IMR-90 (cell line): ENCODE data around the gene HDAC9. TPM values are rescaled to one million over a fixed set of nuclear protein-coding genes. Genes with fewer than 3 reads are reported as not detected.

Experiments used
- ATAC-seq: fragments of 200-7000 bp; cut with Tn5 transposase; 2 replicates; pipeline ENCODE4 v1.9.1; 2020; ENCODE audit warnings: low read depth, mild to moderate bottlenecking, moderate library complexity
- BruUV-seq: library from RNA; stranded (reverse); fragments of 400-500 nt; replicated peaks from 2 replicates; lab custom pipeline; 2021; lab: Mats Ljungman, UMichigan
- CTCF ChIA-PET: fragments of 300-600 bp; formaldehyde crosslinking; extraction: SDS; loops from one replicate; lab custom pipeline; 2021; ENCODE audit warnings: antibody characterized with exemption; lab: Yijun Ruan, JAX
- POLR2A ChIA-PET: fragments of 300-600 bp; sonication (Branson Sonifier 250); formaldehyde crosslinking; loops from one replicate; lab custom pipeline; 2022; ENCODE audit warnings: antibody characterized with exemption; ENCODE audit not compliant: unreplicated experiment; lab: Charles Lee
- DNase-seq: peaks from one replicate; pipeline ENCODE4 v3.0.0; 2013
- H2AFZ ChIP-seq: replicated peaks from 2 replicates; pipeline ENCODE3; 2013; ENCODE audit warnings: low read length, mild to moderate bottlenecking; ENCODE audit not compliant: poor library complexity
- H2AK5ac ChIP-seq: 2 replicates; pipeline ENCODE4 v1.6.1; 2013; ENCODE audit warnings: low read depth, low read length, inconsistent platforms
- H2AK9ac ChIP-seq: replicated peaks from 2 replicates; pipeline ENCODE3; 2013; ENCODE audit warnings: mild to moderate bottlenecking, low read depth, low read length, moderate library complexity; ENCODE audit not compliant: poor library complexity
- H2BK120ac ChIP-seq: 2 replicates; pipeline ENCODE4 v1.6.1; 2013; ENCODE audit warnings: low read depth, low read length, inconsistent platforms
- H2BK15ac ChIP-seq: 3 replicates; pipeline ENCODE4 v1.6.1; 2013; ENCODE audit warnings: low read depth, low read length, inconsistent platforms
- H2BK20ac ChIP-seq: 2 replicates; pipeline ENCODE4 v1.6.1; 2013; ENCODE audit warnings: low read depth, mild to moderate bottlenecking, inconsistent platforms, low read length, moderate library complexity
- H2BK5ac ChIP-seq: 2 replicates; pipeline ENCODE4 v1.6.1; 2013; ENCODE audit warnings: mild to moderate bottlenecking, low read depth, low read length, inconsistent platforms; ENCODE audit not compliant: poor library complexity, severe bottlenecking
- H3K14ac ChIP-seq: replicated peaks from 2 replicates; pipeline ENCODE4 v1.6.1; 2013; ENCODE audit warnings: low read depth, low read length, inconsistent platforms
- H3K18ac ChIP-seq: 2 replicates; pipeline ENCODE4 v1.6.1; 2013; ENCODE audit warnings: low read depth, low read length, control low read depth
- H3K23ac ChIP-seq: 2 replicates; pipeline ENCODE4 v1.6.1; 2013; ENCODE audit warnings: low read depth, low read length, inconsistent platforms
- H3K27ac ChIP-seq: 2 replicates; pipeline ENCODE4 v1.5.1; 2013; ENCODE audit warnings: mild to moderate bottlenecking, control low read depth, low read length; ENCODE audit not compliant: insufficient read depth
- H3K27me3 ChIP-seq: 2 replicates; pipeline ENCODE4 v1.6.1; 2013; ENCODE audit warnings: low read length; ENCODE audit not compliant: control insufficient read depth, insufficient read depth
- H3K36me3 ChIP-seq: 2 replicates; pipeline ENCODE4 v1.6.1; 2013; ENCODE audit warnings: low read length, mixed read lengths; ENCODE audit not compliant: control insufficient read depth, insufficient read depth
- H3K4ac ChIP-seq: 2 replicates; pipeline ENCODE4 v1.6.1; 2013; ENCODE audit warnings: low read depth, low read length, inconsistent platforms
- H3K4me1 ChIP-seq: 2 replicates; pipeline ENCODE4 v1.6.1; 2013; ENCODE audit warnings: low read length, mixed read lengths; ENCODE audit not compliant: control insufficient read depth, insufficient read depth
- H3K4me2 ChIP-seq: 2 replicates; pipeline ENCODE4 v1.6.1; 2013; ENCODE audit warnings: low read depth, mild to moderate bottlenecking, control low read depth, low read length, moderate library complexity
- H3K4me3 ChIP-seq: 2 replicates; pipeline ENCODE4 v1.5.1; 2013; ENCODE audit warnings: low read depth, mild to moderate bottlenecking, control low read depth, low read length, moderate library complexity; ENCODE audit not compliant: insufficient read depth
- H3K56ac ChIP-seq: 2 replicates; pipeline ENCODE4 v1.6.1; 2013; ENCODE audit warnings: low read length, inconsistent platforms; ENCODE audit not compliant: insufficient read depth; ENCODE audit errors: extremely low read depth
- H3K79me1 ChIP-seq, 2 experiments: 2 replicates each; pipeline ENCODE4 v1.6.1; 2013; ENCODE audit warnings: low read length in 2 of 2, inconsistent platforms in 1 of 2, low read depth in 1 of 2
- H3K9ac ChIP-seq: 2 replicates; pipeline ENCODE4 v1.6.1; 2013; ENCODE audit warnings: low read depth, low read length, control low read depth
- H3K9me1 ChIP-seq: 2 replicates; pipeline ENCODE4 v1.6.1; 2013; ENCODE audit warnings: low read length, inconsistent platforms; ENCODE audit not compliant: insufficient read depth
- H3K9me3 ChIP-seq: 2 replicates; pipeline ENCODE4 v1.6.1; 2013; ENCODE audit warnings: low read length; ENCODE audit not compliant: control insufficient read depth, insufficient read depth
- H4K20me1 ChIP-seq: 2 replicates; pipeline ENCODE4 v1.6.1; 2013; ENCODE audit warnings: low read length, inconsistent platforms; ENCODE audit not compliant: insufficient read depth
- H4K5ac ChIP-seq: 2 replicates; pipeline ENCODE4 v1.6.1; 2013; ENCODE audit warnings: mild to moderate bottlenecking, low read depth, low read length, control low read depth
- H4K8ac ChIP-seq, 2 experiments: 2 replicates each; pipeline ENCODE4 v1.6.1; 2013; ENCODE audit warnings: low read depth in 2 of 2, low read length in 2 of 2, control low read depth in 1 of 2, inconsistent platforms in 1 of 2
- H4K91ac ChIP-seq: 2 replicates; pipeline ENCODE4 v1.6.1; 2013; ENCODE audit warnings: low read depth, low read length, inconsistent platforms; ENCODE audit not compliant: insufficient read depth
- BHLHE40 ChIP-seq: fragments of 150-350 bp; IDR thresholded peaks from 2 replicates; pipeline ENCODE4 v1.6.1; 2016; ENCODE audit warnings: mild to moderate bottlenecking, low read depth, low read length
- CEBPB ChIP-seq: IDR thresholded peaks from 2 replicates; pipeline ENCODE4 v1.6.1; 2012; ENCODE audit warnings: low read depth, low read length, improper control_type of control experiment
- CHD1 ChIP-seq: IDR thresholded peaks from 2 replicates; pipeline ENCODE4 v1.6.1; 2012; ENCODE audit warnings: low read depth, low read length, improper control_type of control experiment
- CTCF ChIP-seq: conservative IDR thresholded peaks from 2 replicates; pipeline ENCODE4 v1.5.1; 2012; ENCODE audit warnings: mild to moderate bottlenecking, low read depth, low read length, improper control_type of control experiment
- ELK1 ChIP-seq: fragments of 150-350 bp; IDR thresholded peaks from 2 replicates; pipeline ENCODE4 v1.6.1; 2016; ENCODE audit warnings: low read depth, mild to moderate bottlenecking, low read length, moderate library complexity, borderline replicate concordance
- MAFK ChIP-seq: IDR thresholded peaks from 2 replicates; pipeline ENCODE4 v1.6.1; 2012; ENCODE audit warnings: low read depth, low read length, improper control_type of control experiment
- MXI1 ChIP-seq: IDR thresholded peaks from 2 replicates; pipeline ENCODE4 v1.6.1; 2012; ENCODE audit warnings: low read depth, mild to moderate bottlenecking, low read length, moderate library complexity, borderline replicate concordance
- RAD21 ChIP-seq: IDR thresholded peaks from 2 replicates; pipeline ENCODE4 v1.6.1; 2012; ENCODE audit warnings: low read length, improper control_type of control experiment
- RCOR1 ChIP-seq: IDR thresholded peaks from 2 replicates; pipeline ENCODE4 v1.6.1; 2012; ENCODE audit warnings: mild to moderate bottlenecking, low read length, improper control_type of control experiment; ENCODE audit not compliant: insufficient replicate concordance
- RFX5 ChIP-seq: IDR thresholded peaks from 2 replicates; pipeline ENCODE4 v1.8.0; 2012; ENCODE audit warnings: low read depth, mild to moderate bottlenecking, low read length, moderate library complexity
- SMC3 ChIP-seq: fragments of 150-350 bp; IDR thresholded peaks from 2 replicates; pipeline ENCODE4 v1.6.1; 2016; ENCODE audit warnings: low read depth, mild to moderate bottlenecking, antibody characterized with exemption, low read length, moderate library complexity
- WGBS, 2 experiments: methylation state at CpG; one replicate each; pipeline versions ENCODE4 v1.1.5 to v1.1.7; 2013; ENCODE audit warnings: missing lambda C conversion rate in 2 of 2; ENCODE audit not compliant: insufficient read length in 1 of 2; ENCODE audit errors: extremely low coverage in 2 of 2; 5-methylcytosine and 5-hydroxymethylcytosine counted together
- dilution Hi-C: fragments of 300-500 bp; cut with HindIII; formaldehyde crosslinking; loops from one replicate; pipeline ENCODE4 v1.14.3; 2018; ENCODE audit warnings: low sequenced_read_pairs; ENCODE audit not compliant: unreplicated experiment
- in situ Hi-C: fragments of 300-500 bp; cut with MboI; formaldehyde crosslinking; loops from 3 replicates; pipeline ENCODE4 v1.14.3; 2019; ENCODE audit warnings: low sequenced_read_pairs, inconsistent platforms, mixed read lengths
- intact Hi-C: fragments of 100-400 bp; cut with micrococcal nuclease; formaldehyde crosslinking; loops from 2 replicates; pipeline ENCODE4 v1.10.0; 2022
- polyA plus RNA-seq, 3 experiments: library from polyadenylated mRNA; depleted of rRNA; stranded (reverse); fragments of >200 nt; gene quantifications; 2 replicates each; pipeline ENCODE4 v1.2.3, GENCODE V29; 2012; ENCODE audit warnings: low replicate concordance in 1 of 3
- total RNA-seq: library from RNA; depleted of rRNA; stranded (reverse); fragments of >200 nt; gene quantifications from 2 replicates; pipeline ENCODE4 v1.2.3, GENCODE V29; 2012

HDAC9 gene
- total and polyA plus RNA-seq, 2 of the 4 experiments (the other 2 are of a cell fraction), result 4.3 to 24.7 TPM

- H3K4me1 ChIP-seq, result no peaks in the 10 kb centered on the region
- TF ChIP-seq BHLHE40 (no peak), RAD21 (no peak), CEBPB (no peak), CHD1 (no peak), MAFK (no peak), RCOR1 (no peak), CTCF (no peak), RFX5 (no peak), ELK1 (no peak), SMC3 (no peak), MXI1 (no peak)
- no peak overlapping the region for H3K56ac ChIP-seq
- H3K14ac ChIP-seq, result no peak overlapping the region
- H3K79me1 ChIP-seq, result 0 out of 4 replicates have a peak, but pooled peaks cover 0 to 4% of the 10 kb centered on the region in 2 experiments
- no peak overlapping the region for H2AK9ac ChIP-seq
- no peaks in the 10 kb centered on the region for H4K20me1 ChIP-seq
- no peak overlapping the region for H3K4ac ChIP-seq
- H3K23ac ChIP-seq, result no peak overlapping the region
- H2BK120ac ChIP-seq, result no peak overlapping the region
- DNase-seq (no peak), ATAC-seq (no peak)
- H3K4me3 ChIP-seq, result no peak overlapping the region
- H2AFZ ChIP-seq, result no peak overlapping the region
- no peak overlapping the region for H2BK20ac ChIP-seq
- H3K27me3 ChIP-seq, result no peaks in the 10 kb centered on the region
- no peak overlapping the region for H3K9ac ChIP-seq
- H2AK5ac ChIP-seq, result no peak overlapping the region
- H4K5ac ChIP-seq, result no peak overlapping the region
- intact Hi-C loops (no loop called here), dilution Hi-C loops (no loop called here), in situ Hi-C loops (loop anchor here (10.0 to 25.0 kb wide), 2 partner anchors 210 to 877 kb away; no protein-coding TSS in a partner anchor)
- WGBS, 2 experiments, result no CpG with 5 or more reads among the region's 5 CpGs
- no peak overlapping the region for H4K91ac ChIP-seq
- no TSS peak for BruUV-seq
- no peak overlapping the region for H3K18ac ChIP-seq
- H2BK15ac ChIP-seq, result no peak overlapping the region
- no peak overlapping the region for H2BK5ac ChIP-seq
- H3K4me2 ChIP-seq, result no peak overlapping the region
- H4K8ac ChIP-seq, result no peak overlapping the region
- POLR2A ChIA-PET, result interaction anchor here (0.6 kb wide), 1 partner anchor 791 kb away, joined by 19 read pairs; no protein-coding TSS in a partner anchor
- H3K9me1 ChIP-seq, result peaks cover 4% of the 10 kb centered on the region; the same call in 1 of the 2 replicates
- no peak overlapping the region for H3K27ac ChIP-seq
- no peaks in the 10 kb centered on the region for H3K36me3 ChIP-seq
- H3K9me3 ChIP-seq, result no peaks in the 10 kb centered on the region
- CTCF ChIA-PET, result no interaction called here
Measured at GRCh38 chr7:18564779-18565178, 69.2 kb downstream of the HDAC9 start.
